Neutrophil (primary cell): ENCODE measurements around the gene PAK4.
"Not testable (repeated sequence)": the region's sequence is repeated elsewhere in the genome, so short reads cannot be mapped to it uniquely, and the experiment has no call there.

Experiments
- H3K27ac ChIP-seq: fragments of 200-600 bp; sonication (generic); 2 replicates; pipeline ENCODE4 v1.5.1; 2016; ENCODE audit warnings: mild to moderate bottlenecking, moderate library complexity
- H3K27me3 ChIP-seq: fragments of 200-600 bp; sonication (generic); 2 replicates; pipeline ENCODE4 v1.6.0; 2016; ENCODE audit warnings: mild to moderate bottlenecking
- H3K36me3 ChIP-seq: fragments of 200-600 bp; sonication (generic); 2 replicates; pipeline ENCODE4 v1.5.1; 2017
- H3K4me1 ChIP-seq, 2 experiments: fragments of 200-600 bp in 1 of 2; sonication (generic) in 1 of 2; 1 replicate in 1 of 2; 2 replicates in 1 of 2; pipeline versions ENCODE4 v1.5.1 to v1.6.1; 2013 to 2016; ENCODE audit warnings: low read depth in 1 of 2, low read length in 1 of 2, mild to moderate bottlenecking in 1 of 2, moderate library complexity in 1 of 2; ENCODE audit not compliant: control insufficient read depth in 1 of 2, insufficient read depth in 1 of 2
- H3K4me3 ChIP-seq, 2 experiments: fragments of 200-600 bp in 1 of 2; sonication (generic) in 1 of 2; 1 replicate in 1 of 2; 2 replicates in 1 of 2; pipeline ENCODE4 v1.5.1; 2013 to 2016; ENCODE audit warnings: low read depth in 1 of 2, low read length in 1 of 2, mild to moderate bottlenecking in 1 of 2, moderate library complexity in 1 of 2
- H3K9me3 ChIP-seq: fragments of 200-600 bp; sonication (generic); 2 replicates; pipeline ENCODE4 v1.5.1; 2016
- CTCF ChIP-seq: fragments of 200-600 bp; sonication (generic); IDR thresholded peaks from 2 replicates; pipeline ENCODE4 v1.5.1; 2016; ENCODE audit warnings: antibody characterized with exemption

The PAK4 gene

GRCh38 chr19:39218230-39219007 lies 92.8 kb downstream of the PAK4 start:
- Histone ChIP-seq H3K36me3 (no peaks in the 10 kb centered on the region), H3K9me3 (no peaks in the 10 kb centered on the region), H3K27me3 (peaks cover 3% of the 10 kb centered on the region), H3K4me3 (no peak overlapping the region), H3K27ac (no peak overlapping the region), H3K4me1 (no peaks in the 10 kb centered on the region)
- no peak for TF ChIP-seq CTCF

GRCh38 chr19:39219108-39219507 lies 93.5 kb downstream of the PAK4 start:
- H3K4me3 ChIP-seq, H3K4me1 ChIP-seq, H3K36me3 ChIP-seq, H3K9me3 ChIP-seq, H3K27ac ChIP-seq: not testable (repeated sequence)
- peaks cover 10% of the 10 kb centered on the region for H3K27me3 ChIP-seq

GRCh38 chr19:39223703-39224279 lies 98.2 kb downstream of the PAK4 start:
- no peaks in the 10 kb centered on the region for H3K9me3 ChIP-seq
- no peak for TF ChIP-seq CTCF
- H3K36me3 ChIP-seq, result no peaks in the 10 kb centered on the region
- H3K27ac ChIP-seq, result no peak overlapping the region
- H3K4me1 ChIP-seq, result peaks cover 3 to 7% of the 10 kb centered on the region in 2 experiments
- H3K27me3 ChIP-seq, result peaks cover 24% of the 10 kb centered on the region
- no peak overlapping the region for H3K4me3 ChIP-seq

- Histone ChIP-seq H3K27me3 (peaks cover 24% of the 10 kb centered on the region), H3K4me3 (no peak overlapping the region), H3K9me3 (no peaks in the 10 kb centered on the region), H3K27ac (no peak overlapping the region), H3K36me3 (no peaks in the 10 kb centered on the region), H3K4me1 (peaks cover 3 to 7% of the 10 kb centered on the region in 2 experiments)
- TF ChIP-seq CTCF, result no peak
These were observed 99.3 kb downstream of the PAK4 start for GRCh38 chr19:39224910-39225309.
